Esophagus muscularis mucosa (tissue), 4 donors: ENCODE data around the gene ANKRD13B. TPM values are rescaled to one million over a fixed set of nuclear protein-coding genes. Genes with fewer than 3 reads are reported as not detected.

Experiments used
- DNase-seq: peaks from one replicate; pipeline ENCODE4 v3.0.0-alpha.2; 2017; ENCODE audit errors: extremely low spot score
- H3K27ac ChIP-seq, 4 donors: fragments of 200-600 bp; sonication (generic); replicated peaks in 1 of 4; 1 replicate in 3 of 4; 2 replicates in 1 of 4; pipeline ENCODE4 v1.5.1; 2016 to 2019; ENCODE audit warnings: mild to moderate bottlenecking in 1 of 4
- H3K27me3 ChIP-seq, 4 donors: fragments of 200-600 bp; sonication (generic); one replicate each; pipeline versions ENCODE4 v1.5.1 to v1.6.0; 2016 to 2019
- H3K36me3 ChIP-seq, 4 donors: fragments of 200-600 bp; sonication (generic); one replicate each; pipeline ENCODE4 v1.5.1; 2016 to 2019
- H3K4me1 ChIP-seq, 4 donors: fragments of 200-600 bp; sonication (generic); one replicate each; pipeline ENCODE4 v1.5.1; 2016 to 2019
- H3K4me3 ChIP-seq, 4 donors: fragments of 200-600 bp; sonication (generic); 1 replicate in 2 of 4; 2 replicates in 2 of 4; pipeline ENCODE4 v1.5.1; 2016 to 2019; ENCODE audit warnings: mild to moderate bottlenecking in 4 of 4, moderate library complexity in 1 of 4
- H3K9me3 ChIP-seq, 4 donors: fragments of 200-600 bp; sonication (generic); 1 replicate in 3 of 4; 2 replicates in 1 of 4; pipeline ENCODE4 v1.5.1; 2016 to 2019
- CTCF ChIP-seq, 3 experiments: fragments of 200-600 bp in 2 of 3; fragments of 450-650 bp in 1 of 3; sonication (generic) in 2 of 3; IDR thresholded peaks; one replicate each; pipeline ENCODE4 v1.5.1; 2017 to 2019; ENCODE audit warnings: antibody characterized with exemption in 3 of 3, mild to moderate bottlenecking in 2 of 3, moderate library complexity in 1 of 3
- EP300 ChIP-seq: sonication (generic); formaldehyde crosslinking; IDR thresholded peaks from one replicate; pipeline ENCODE4 v1.6.1; 2017; ENCODE audit warnings: antibody characterized with exemption
- POLR2A ChIP-seq: fragments of 450-650 bp; IDR thresholded peaks from one replicate; pipeline ENCODE4 v1.6.1; 2017; ENCODE audit warnings: antibody characterized with exemption, moderate library complexity, mild to moderate bottlenecking, low read depth
- POLR2AphosphoS5 ChIP-seq, 2 donors: sonication (generic); formaldehyde crosslinking; IDR thresholded peaks; one replicate each; pipeline ENCODE4 v1.6.1; 2017; ENCODE audit warnings: antibody characterized with exemption in 2 of 2
- WGBS: methylation state at CpG from one replicate; pipeline ENCODE4 v1.1.5; 2018; 5-methylcytosine and 5-hydroxymethylcytosine counted together
- intact Hi-C: fragments of 100-400 bp; cut with DNase I; formaldehyde crosslinking; loops from one replicate; pipeline ENCODE4 v1.15.1; 2023
- total RNA-seq, 4 donors: library from RNA; depleted of rRNA; stranded (reverse); fragments of >200 nt; gene quantifications; one replicate each; pipeline versions ENCODE4 v1.1.0 to v1.2.1, GENCODE V29; 2016

The ANKRD13B gene
- total RNA-seq, 4 donors from 2014 or later: 8.0 to 16.1 (median 13.4) TPM

DNA sequence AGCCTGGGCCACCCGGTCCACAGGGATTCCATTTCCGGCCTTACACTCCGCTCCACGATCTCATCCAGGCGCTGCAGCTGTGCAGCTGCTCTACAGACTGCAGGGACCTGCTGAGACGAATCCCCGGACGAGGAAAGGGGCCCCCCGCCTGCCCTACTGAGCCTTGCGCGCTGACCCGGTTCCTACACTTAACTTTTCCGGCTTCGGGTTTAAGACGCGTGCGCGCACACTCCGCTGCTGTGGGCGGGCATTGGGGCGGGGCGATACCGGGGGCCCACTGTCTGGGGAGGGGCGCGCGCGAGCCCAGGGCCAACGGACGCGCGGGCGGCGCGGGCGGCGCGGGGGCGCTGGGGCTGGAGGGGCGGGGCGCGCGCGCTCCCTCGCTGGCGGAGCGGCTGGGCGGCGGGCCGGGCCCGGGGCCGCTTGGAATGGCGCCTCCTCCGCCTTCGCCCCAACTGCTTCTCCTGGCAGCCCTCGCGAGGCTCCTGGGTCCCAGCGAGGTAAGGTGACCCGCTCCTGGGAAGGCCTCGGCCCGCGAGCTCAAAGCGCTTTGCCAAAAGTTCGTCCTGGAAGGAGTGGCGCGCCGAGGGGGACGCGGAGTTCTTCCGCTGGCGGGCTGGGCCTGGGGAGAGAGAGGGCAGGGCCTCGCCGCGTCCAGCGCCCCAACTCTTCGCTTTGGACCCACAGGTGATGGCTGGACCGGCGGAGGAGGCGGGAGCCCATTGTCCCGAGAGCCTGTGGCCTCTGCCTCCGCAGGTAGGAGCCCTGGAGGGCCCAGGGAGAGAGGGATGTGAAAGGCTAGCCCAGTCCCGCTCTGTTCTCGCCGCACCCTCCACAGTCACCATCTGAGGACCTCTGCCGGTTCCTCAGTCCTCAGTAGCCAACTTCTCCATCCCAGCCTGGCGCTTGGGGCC lies 24.3 kb upstream of the ANKRD13B start, which contains the start of gene TP53I13:
TP53I13 (plus strand) TSS at position 371 of the 914 bp plus-strand sequence; CDS start at position 429, 58 bp downstream.
- 4% methylated on average over 10 of the region's 85 CpGs for WGBS
- Histone ChIP-seq H3K27ac (peak within 1 kb of the TSS; percentile 85 to 91 (median 89)), H3K9me3 (no peaks in the 10 kb centered on the region), H3K4me3 (peak within 1 kb of the TSS; percentile 68 to 78 (median 71)), H3K36me3 (peaks cover 0 to 19% (median 2%) of the 10 kb centered on the region in 4 donors), H3K4me1 (peaks cover 37 to 82% (median 70%) of the 10 kb centered on the region in 4 donors), H3K27me3 (no peaks in the 10 kb centered on the region)
- peak; percentile 96 for DNase-seq
- TF ChIP-seq CTCF (IDR thresholded peaks at IDR 0.05) (no peak), EP300 (no peak), POLR2AphosphoS5 (IDR thresholded peaks at IDR 0.05) (peak; percentile 56 to 79), POLR2A (no peak)
- intact Hi-C loops: no loop called here

DNA sequence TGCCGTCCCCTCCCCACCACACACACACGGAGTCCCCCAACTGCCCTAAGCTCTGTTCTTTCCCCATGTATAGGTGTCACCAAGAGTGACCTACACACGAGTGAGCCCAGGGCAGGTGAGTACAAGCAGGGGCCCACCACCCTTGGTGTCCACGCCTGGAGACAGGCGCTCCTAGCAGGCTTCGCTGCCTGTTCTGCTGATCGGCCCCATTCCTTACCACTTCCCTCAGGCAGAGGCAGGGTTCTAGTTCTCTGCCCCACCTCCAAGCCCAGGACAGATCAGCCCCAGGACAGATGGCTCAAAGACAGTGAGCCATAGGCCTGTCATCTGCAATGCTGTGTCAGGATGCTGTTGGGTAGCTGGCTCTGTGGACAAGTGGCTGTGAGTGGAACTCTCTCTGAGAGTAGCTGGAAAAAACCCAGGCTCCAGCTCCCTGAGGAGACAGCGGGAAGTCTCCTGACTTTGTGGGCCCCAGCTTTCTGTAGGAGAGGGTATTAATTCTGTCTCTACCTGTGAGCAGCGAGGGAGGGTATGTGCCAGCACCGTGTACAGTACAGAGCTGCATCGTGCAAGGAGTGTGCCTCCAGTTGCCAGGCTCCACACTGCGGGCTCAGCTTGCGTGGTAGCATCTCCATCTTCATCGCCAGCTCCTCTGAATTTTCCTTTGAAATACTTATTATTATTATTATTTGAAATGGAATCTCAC lies 23.5 kb upstream of the ANKRD13B start:
- intact Hi-C loops: no loop called here
- Histone ChIP-seq H3K36me3 (peaks cover 5 to 27% (median 9%) of the 10 kb centered on the region in 4 donors), H3K27me3 (no peaks in the 10 kb centered on the region), H3K27ac (peak overlapping the region; percentile 85 to 91 (median 89)), H3K4me1 (peaks cover 37 to 81% (median 67%) of the 10 kb centered on the region in 4 donors), H3K9me3 (no peaks in the 10 kb centered on the region), H3K4me3 (peak overlapping the region; percentile 68 to 78 (median 71))
- TF ChIP-seq EP300 (no peak), POLR2AphosphoS5 (IDR thresholded peaks at IDR 0.05) (no peak), POLR2A (no peak), CTCF (IDR thresholded peaks at IDR 0.05) (no peak)
- no peak for DNase-seq
- 66% methylated on average over 13 of the region's 14 CpGs for WGBS

DNA sequence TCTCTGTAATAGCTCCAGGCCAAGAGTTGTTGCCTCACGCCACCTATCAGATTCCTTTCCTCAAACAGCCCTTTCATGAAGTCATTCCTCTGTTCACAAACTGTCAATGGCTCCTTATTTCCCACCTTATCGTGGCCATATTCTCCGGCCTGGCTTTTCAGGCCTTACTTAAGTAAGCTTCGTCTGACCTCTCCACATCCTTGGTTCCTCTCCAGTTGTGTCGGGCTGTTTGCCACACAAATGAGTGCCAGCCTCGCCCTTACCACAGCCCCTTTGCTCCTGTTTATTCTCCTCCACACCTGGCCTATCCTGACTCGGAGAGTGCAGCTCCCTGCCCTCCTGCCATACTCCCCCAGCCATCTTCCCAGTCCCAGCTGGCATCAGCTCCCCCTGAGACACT lies 22.4 kb upstream of the ANKRD13B start:
- peaks cover 36 to 70% (median 59%) of the 10 kb centered on the region in 4 donors for H3K4me1 ChIP-seq
- intact Hi-C loops: no loop called here
- H3K4me3 ChIP-seq: no peak overlapping the region
- H3K27me3 ChIP-seq: no peaks in the 10 kb centered on the region
- no peaks in the 10 kb centered on the region for H3K9me3 ChIP-seq
- TF ChIP-seq POLR2A (no peak), EP300 (no peak), CTCF (IDR thresholded peaks at IDR 0.05) (no peak), POLR2AphosphoS5 (IDR thresholded peaks at IDR 0.05) (no peak)
- 86% methylated on average over 7 of the region's 7 CpGs for WGBS
- peaks cover 16 to 39% (median 21%) of the 10 kb centered on the region in 4 donors for H3K36me3 ChIP-seq
- no peak for DNase-seq
- no peak overlapping the region for H3K27ac ChIP-seq

DNA sequence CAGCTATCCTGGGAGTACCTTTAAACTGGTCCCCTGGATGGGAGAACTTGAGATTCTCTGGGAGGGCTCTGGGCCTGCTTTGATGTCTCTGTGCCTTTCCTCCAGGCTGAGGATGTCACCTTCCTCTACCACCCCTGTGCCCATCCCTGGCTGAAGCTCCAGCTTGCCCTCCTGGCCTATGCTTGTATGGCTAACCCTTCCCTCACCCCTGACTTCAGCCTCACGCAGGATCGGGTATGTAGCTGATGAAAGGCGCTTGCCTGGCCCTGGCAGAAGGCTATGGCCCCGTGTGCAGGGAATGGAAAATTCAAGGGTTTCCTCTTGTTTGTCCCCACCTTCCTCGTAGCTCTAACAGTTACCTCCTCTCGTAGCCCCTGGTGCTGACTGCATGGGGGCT lies 21.4 kb upstream of the ANKRD13B start:
- no peak overlapping the region for H3K4me3 ChIP-seq
- peak overlapping the region in 1 of 4 donors; percentile 57 for H3K27ac ChIP-seq
- no peak for TF ChIP-seq EP300
- TF ChIP-seq CTCF (IDR thresholded peaks at IDR 0.05): no peak
- no peak for TF ChIP-seq POLR2AphosphoS5 (IDR thresholded peaks at IDR 0.05)
- no peak for TF ChIP-seq POLR2A
- no peaks in the 10 kb centered on the region for H3K9me3 ChIP-seq
- no peaks in the 10 kb centered on the region for H3K27me3 ChIP-seq
- peaks cover 26 to 48% (median 30%) of the 10 kb centered on the region in 4 donors for H3K36me3 ChIP-seq
- intact Hi-C loops: no loop called here
- no peak for DNase-seq
- 93% methylated on average over 6 of the region's 6 CpGs for WGBS
- peaks cover 27 to 60% (median 49%) of the 10 kb centered on the region in 4 donors for H3K4me1 ChIP-seq
